ENCODE data around the gene NEFH. TPM values are rescaled to one million over a fixed set of nuclear protein-coding genes. Genes with fewer than 3 reads are reported as not detected.

The NEFH gene
- total RNA-seq, 1 experiment from 2014 or later, result 5.7 TPM

DNA sequence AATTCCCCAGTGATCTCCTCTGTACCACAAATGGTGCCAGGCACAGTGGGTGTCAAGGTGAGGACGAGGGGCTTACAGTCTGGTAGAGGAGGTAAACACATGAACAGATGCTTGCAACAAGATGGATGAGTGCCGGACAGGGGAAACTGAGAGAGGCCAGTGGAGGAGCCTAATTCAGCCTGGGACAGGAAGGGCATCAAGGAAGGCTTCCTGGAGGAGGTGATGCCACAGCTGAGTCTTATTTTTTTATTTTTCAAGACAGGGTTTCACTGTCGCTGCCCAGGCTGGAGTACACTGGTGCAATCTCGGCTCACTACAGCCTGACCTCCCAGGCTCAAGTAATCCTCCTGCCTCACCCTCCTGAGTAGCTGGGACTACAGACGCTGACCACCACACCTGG is 18.8 kb upstream of the NEFH start:
- H4K5ac ChIP-seq (ENCODE audit: insufficient read length, low read depth, low read length), result no peak overlapping the region
- H2AK5ac ChIP-seq (ENCODE audit: insufficient read length, low read length), result no peak overlapping the region
- no peak overlapping the region for H3K27ac ChIP-seq (ENCODE audit: insufficient read length, low read depth, low read length)
- DNase-seq, result no peak
- no peak overlapping the region for H2BK15ac ChIP-seq (ENCODE audit: low read depth, low read length)
- no peak overlapping the region for H3T11ph ChIP-seq (ENCODE audit: low read length)
- H3K27me3 Mint-ChIP-seq (ENCODE audit: low read depth), result no peaks in the 10 kb centered on the region
- H3K4ac ChIP-seq (ENCODE audit: low read depth, low read length), result no peak overlapping the region
- no peak overlapping the region for H2BK5ac ChIP-seq (ENCODE audit: insufficient read length, low read length)
- no peak overlapping the region for H2BK20ac ChIP-seq (ENCODE audit: low read depth, low read length, poor library complexity, severe bottlenecking)
- H3K9me3 ChIP-seq (ENCODE audit: control insufficient read depth, low read depth, low read length), result no peaks in the 10 kb centered on the region
- TF ChIP-seq, protein P1, sequence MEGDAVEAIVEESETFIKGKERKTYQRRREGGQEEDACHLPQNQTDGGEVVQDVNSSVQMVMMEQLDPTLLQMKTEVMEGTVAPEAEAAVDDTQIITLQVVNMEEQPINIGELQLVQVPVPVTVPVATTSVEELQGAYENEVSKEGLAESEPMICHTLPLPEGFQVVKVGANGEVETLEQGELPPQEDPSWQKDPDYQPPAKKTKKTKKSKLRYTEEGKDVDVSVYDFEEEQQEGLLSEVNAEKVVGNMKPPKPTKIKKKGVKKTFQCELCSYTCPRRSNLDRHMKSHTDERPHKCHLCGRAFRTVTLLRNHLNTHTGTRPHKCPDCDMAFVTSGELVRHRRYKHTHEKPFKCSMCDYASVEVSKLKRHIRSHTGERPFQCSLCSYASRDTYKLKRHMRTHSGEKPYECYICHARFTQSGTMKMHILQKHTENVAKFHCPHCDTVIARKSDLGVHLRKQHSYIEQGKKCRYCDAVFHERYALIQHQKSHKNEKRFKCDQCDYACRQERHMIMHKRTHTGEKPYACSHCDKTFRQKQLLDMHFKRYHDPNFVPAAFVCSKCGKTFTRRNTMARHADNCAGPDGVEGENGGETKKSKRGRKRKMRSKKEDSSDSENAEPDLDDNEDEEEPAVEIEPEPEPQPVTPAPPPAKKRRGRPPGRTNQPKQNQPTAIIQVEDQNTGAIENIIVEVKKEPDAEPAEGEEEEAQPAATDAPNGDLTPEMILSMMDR (conservative IDR thresholded peaks at IDR 0.05), result no peak
- no peaks in the 10 kb centered on the region for H3K36me3 Mint-ChIP-seq (ENCODE audit: insufficient read depth in 1 of 3, low read depth in 3 of 3)
- H3K27me3 ChIP-seq (ENCODE audit: insufficient read depth, low read length), result no peaks in the 10 kb centered on the region
- H3K79me2 ChIP-seq (ENCODE audit: insufficient read depth, low read length), result no peaks in the 10 kb centered on the region
- no peak overlapping the region for H2BK120ac ChIP-seq (ENCODE audit: low read depth, low read length, poor library complexity, severe bottlenecking)
- H4K91ac ChIP-seq (ENCODE audit: insufficient read length, low read depth, low read length), result no peak overlapping the region
- H3K14ac ChIP-seq (ENCODE audit: insufficient read depth, low read length), result no peak overlapping the region
- H3K56ac ChIP-seq (ENCODE audit: insufficient read length, low read depth, low read length), result no peak overlapping the region
- no peak overlapping the region for H3K23ac ChIP-seq (ENCODE audit: insufficient read length, low read depth, low read length)
- H3K23me2 ChIP-seq (ENCODE audit: insufficient read length, low read depth, low read length, poor library complexity, severe bottlenecking), result no peaks in the 10 kb centered on the region
- H3K4me1 ChIP-seq (ENCODE audit: insufficient read depth, low read length), result no peaks in the 10 kb centered on the region; the same call in 1 of the 2 replicates
- peaks cover 8 to 18% of the 10 kb centered on the region in 2 experiments; a peak in 3 of 4 replicates for H3K4me1 Mint-ChIP-seq
- H3K79me1 ChIP-seq (ENCODE audit: insufficient read depth, low read depth, low read length, poor library complexity, severe bottlenecking), result no peaks in the 10 kb centered on the region
- WGBS (ENCODE audit: extremely low coverage, insufficient read length, low lambda C conversion rate), result no CpG with 5 or more reads among the region's 5 CpGs
- no peak overlapping the region for H3K27ac Mint-ChIP-seq
- no peaks in the 10 kb centered on the region for H3K9me3 Mint-ChIP-seq
- no peak overlapping the region for H3K9ac ChIP-seq (ENCODE audit: extremely low read depth, insufficient read length, low read length)
- H3K4me3 Mint-ChIP-seq, result no peak overlapping the region
- no peak overlapping the region for H2BK12ac ChIP-seq (ENCODE audit: insufficient read length, low read depth, low read length)
- H4K8ac ChIP-seq (replicated peaks; ENCODE audit: insufficient read length, low read depth, low read length), result no peak overlapping the region
- no peak overlapping the region for H3K18ac ChIP-seq (ENCODE audit: insufficient read length, low read depth, low read length)
- no peaks in the 10 kb centered on the region for H4K20me1 ChIP-seq (ENCODE audit: control insufficient read depth, insufficient read depth, insufficient read length)
- no peak overlapping the region for H2AFZ ChIP-seq (ENCODE audit: low read length)
- H3K4me2 ChIP-seq (ENCODE audit: insufficient read depth, insufficient read length, low read length), result no peak overlapping the region
